ENCODE results near the gene CTSZ.

DNA sequence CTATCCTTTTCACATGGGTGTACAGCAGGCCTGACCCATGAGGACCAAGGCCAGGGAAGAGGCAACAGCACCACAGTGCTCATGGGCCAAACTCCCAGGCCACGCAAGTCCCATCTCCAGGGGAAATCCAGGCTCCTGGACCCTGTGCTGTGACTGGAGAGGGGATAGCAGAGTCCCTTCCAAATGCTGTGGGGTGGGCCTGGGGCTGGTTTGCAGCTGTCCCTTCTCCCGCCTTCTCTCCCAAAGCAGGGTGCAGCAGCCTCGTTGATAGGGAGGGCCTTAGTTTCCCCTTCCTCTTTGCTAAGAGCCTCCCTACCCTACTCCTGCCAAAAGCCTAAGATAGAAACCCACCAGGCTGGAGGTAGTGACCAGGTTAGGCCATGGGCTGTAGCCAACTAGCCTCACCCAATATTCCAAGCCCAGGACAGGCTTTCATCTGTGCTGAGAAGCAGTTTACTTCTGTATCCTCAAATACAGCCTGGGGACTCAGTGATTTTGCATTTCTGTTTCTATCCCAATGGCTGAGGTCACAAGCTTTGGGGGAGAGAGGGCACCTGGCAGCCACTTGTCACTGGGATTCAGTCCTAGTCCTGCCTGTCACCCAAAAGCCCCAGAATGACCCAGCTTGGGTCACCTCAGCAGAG is 1.4 kb downstream of the CTSZ start:
- TF ChIP-seq, protein P1, sequence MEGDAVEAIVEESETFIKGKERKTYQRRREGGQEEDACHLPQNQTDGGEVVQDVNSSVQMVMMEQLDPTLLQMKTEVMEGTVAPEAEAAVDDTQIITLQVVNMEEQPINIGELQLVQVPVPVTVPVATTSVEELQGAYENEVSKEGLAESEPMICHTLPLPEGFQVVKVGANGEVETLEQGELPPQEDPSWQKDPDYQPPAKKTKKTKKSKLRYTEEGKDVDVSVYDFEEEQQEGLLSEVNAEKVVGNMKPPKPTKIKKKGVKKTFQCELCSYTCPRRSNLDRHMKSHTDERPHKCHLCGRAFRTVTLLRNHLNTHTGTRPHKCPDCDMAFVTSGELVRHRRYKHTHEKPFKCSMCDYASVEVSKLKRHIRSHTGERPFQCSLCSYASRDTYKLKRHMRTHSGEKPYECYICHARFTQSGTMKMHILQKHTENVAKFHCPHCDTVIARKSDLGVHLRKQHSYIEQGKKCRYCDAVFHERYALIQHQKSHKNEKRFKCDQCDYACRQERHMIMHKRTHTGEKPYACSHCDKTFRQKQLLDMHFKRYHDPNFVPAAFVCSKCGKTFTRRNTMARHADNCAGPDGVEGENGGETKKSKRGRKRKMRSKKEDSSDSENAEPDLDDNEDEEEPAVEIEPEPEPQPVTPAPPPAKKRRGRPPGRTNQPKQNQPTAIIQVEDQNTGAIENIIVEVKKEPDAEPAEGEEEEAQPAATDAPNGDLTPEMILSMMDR (IDR thresholded peaks at IDR 0.05) = no peak
- TF ChIP-seq ZFX (IDR thresholded peaks at IDR 0.05; ENCODE audit: borderline replicate concordance) = no peak
